Posterior cingulate gyrus (tissue), 11 donors: Measurements from ENCODE around the gene ZMIZ1.

ENCODE experiments used
- DNase-seq, 10 donors: peaks; one replicate each; pipeline versions ENCODE4 v3.0.0 to v3.0.0-alpha.2; 2020 to 2021; ENCODE audit warnings: mixed read lengths in 3 of 10
- intact Hi-C: fragments of 100-400 bp; cut with DNase I; formaldehyde crosslinking; loops from one replicate; pipeline ENCODE4 v1.15.1; 2023

Gene ZMIZ1

DNA sequence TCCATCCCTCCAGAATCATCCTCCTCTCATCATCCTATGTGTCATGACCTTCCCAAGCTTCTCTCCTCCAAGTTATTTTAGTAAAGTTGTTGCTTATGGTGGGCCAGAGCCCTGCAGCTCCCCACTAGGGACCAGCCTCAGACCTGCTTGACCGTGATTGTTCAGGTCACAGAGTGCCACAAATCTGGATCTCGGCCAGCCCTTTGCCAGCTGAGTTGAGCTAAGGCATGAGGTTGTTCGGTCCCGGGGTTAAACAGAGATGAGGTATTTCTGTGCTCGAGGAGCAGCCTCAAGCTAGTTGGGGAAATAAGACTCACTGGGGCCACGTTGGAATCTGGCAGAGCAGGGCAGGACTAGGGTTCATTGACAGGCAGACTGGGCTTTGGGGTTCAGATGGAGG is 212.2 kb downstream of the ZMIZ1 start:
- intact Hi-C loops = no loop called here

DNA sequence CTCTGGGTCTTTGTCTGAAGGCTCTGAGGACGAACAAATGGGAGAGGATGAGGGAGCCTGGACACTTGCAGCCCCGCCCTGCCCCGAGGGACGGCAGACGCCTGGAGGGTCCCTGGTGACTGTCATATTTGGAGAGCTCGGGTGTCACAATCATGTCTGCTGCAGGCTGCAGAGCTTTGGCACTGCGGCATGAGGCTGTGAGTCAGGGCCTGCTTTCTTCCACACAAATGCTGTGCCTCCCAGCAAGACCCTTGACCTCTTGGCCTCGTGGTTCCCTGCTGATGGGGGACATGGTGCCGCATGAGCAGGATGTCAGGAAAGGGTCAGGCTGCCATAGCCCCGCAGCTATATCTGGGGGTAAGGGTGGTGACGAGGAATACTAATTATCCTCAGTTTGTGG is 213.6 kb downstream of the ZMIZ1 start:
- no peak for DNase-seq
- intact Hi-C loops = no loop called here

More for the DNA sequence above, 212.2 kb downstream of the ZMIZ1 start:
- no peak for DNase-seq

DNA sequence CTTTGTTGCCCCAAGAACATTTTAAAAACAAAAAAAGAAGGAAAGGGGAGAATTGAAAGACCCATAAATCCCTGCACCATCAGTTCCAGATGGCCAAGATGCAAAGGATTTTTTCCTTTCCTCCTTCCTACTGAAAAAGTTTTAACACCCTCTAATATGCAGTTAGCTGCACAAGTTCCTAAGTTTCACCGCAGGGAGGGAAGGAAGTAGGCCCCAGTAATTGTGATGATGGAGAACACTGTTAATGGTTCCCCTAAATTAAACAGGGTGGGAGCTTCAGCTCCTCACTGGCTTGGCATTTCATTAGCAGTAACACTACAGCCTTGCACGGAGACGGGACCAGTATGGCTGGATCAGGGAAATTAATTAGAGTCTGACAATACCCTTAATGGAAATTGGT is 214.8 kb downstream of the ZMIZ1 start:
- no peak for DNase-seq
- intact Hi-C loops = no loop called here

DNA sequence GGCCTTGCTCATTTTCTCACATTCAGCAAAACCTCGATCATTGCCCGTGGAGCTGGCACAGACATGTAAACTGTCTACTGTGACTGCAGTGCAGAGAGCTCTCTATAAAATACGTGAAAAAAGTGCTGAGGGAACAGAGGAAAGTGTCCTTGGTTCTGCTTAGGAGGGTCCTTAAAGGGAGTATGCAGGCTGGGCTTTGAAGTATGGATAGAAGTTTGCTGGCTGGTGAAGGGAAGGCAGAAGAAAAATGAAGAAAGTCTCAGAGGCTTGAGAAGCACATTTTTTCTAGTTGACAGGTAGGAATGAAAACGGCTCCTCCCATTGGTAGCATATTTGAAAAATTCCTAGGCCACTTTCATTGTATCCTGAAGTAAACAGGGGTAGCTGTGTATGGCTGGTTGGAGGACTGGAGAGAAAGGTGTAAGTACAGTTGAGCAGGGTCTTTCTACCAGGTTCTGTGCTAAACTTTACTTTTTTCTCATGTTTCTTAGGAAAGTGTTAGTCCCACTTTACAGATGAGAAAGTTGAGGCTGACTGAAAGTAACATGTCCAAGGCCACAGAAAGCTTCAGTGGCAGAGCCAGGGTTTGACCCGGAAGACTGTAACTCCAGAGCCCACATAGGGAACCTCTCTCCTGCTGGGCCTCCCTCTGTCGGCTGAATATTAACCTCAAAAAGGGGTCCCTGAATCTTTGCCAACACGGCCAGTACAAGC is 215.5 kb downstream of the ZMIZ1 start:
- DNase-seq = no peak
- intact Hi-C loops = no loop called here

DNA sequence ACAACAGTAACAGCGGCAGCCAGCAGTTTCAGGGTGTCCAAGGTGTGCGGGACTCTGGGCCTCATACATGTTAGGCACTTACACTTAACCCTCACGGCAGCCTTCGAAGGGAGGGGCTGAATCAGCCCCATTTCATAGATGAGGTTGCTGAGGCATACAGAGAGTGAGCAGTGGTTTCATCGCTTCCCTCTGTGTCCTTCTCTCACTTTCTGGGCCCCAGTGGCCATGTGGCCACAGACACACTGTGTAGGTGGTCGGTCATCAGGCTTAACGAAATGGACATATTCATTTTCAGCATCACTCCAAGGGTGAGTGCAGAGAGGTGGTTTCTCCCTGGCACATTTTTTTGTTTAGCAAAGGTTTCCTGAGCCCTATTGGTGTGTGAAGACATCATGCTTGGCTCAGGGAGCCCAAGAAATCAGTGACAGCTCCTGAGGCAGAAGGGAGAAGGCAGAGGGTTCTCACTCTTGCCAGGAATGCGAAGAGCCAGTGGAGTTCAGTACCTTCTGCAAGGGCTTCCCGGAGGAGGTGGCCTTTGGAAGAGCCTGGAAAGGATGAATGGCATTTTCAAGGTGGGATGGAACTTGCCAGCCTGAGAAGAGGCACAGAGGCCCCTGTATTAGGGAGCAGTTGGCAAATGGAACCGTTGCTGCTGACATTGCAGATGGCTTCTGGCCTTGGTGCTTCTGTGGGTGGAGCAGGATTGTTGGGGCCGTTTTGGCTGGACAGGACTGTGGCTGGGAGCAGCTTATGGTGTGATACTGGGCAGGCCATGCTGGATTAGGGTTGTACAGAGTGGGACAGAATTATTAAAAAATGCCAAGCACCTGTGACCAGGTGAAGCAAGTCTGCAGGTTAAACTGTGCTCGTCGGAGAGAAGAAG is 216.8 kb downstream of the ZMIZ1 start:
- intact Hi-C loops = no loop called here
- peak in 1 of 10 donors; percentile 76 for DNase-seq

DNA sequence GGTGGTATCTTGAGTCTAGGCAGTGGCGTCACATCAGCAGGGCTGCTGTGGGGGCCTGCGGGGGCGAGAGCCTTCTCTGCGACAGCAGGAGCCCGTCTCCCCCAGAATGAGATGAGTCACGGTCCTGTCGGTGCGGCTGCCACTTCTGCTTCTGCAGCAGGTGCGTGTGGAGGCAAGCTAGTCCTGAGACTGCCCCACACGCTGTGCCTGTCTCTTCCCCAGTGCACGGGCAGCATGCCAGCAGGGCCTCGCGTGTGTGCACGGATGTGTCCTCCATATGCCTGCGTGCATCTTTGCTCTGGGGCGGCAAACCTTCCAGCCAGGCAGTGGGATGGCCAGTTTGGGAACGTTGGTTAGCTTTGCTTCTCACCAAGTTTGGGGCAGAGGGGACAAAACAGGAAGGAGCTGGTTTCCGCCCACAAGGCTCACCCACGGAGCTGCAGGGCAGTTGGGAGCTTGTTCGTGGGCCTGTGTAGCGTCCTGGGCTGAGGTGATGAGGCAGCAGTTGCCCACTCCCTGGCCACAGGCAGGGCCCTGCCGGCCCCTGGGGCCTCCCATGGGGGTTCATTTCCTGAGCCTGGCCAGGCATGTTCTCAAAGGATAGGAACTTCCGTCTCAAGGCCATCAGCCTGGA is 217.7 kb downstream of the ZMIZ1 start:
- peak; percentile 55 to 98 (median 80) for DNase-seq
- intact Hi-C loops = no loop called here

DNA sequence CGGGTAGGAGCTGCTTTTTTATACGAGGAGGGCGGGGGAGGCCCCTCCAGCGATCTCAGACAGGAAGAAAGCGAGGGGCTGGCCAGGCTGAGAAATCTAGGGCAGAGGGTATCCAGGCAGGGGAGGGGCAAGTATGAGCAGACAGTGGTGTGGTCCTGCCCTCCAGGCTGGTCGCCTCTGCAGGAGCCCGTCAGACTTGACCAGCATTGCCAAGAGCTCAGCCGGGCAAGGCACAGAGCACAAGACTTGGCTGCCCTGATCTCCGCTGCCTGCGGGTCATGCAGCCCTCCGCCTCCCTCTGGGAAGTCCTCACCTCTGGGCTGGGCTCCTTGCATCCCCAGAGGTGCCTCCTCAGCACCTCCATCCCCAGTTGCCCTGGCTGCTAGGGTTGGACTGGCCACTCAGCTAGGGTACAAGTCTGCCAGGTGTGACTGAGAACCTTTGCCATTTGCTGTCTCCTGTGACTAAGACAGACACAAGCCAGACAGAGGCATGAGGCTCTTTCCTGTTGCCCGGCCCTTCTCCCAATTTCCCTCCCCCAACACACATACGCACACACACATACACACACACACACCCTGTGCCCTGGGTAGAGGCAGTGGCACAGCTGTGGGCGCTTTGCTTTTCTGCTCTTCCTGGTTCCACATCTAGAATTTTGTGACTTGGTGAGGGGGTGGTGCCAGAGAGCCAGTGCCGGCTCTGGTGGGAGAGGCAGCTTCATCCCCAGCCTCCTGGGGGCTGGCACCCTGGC is 219.4 kb downstream of the ZMIZ1 start:
- peak in 1 of 10 donors; percentile 82 for DNase-seq
- intact Hi-C loops = no loop called here

DNA sequence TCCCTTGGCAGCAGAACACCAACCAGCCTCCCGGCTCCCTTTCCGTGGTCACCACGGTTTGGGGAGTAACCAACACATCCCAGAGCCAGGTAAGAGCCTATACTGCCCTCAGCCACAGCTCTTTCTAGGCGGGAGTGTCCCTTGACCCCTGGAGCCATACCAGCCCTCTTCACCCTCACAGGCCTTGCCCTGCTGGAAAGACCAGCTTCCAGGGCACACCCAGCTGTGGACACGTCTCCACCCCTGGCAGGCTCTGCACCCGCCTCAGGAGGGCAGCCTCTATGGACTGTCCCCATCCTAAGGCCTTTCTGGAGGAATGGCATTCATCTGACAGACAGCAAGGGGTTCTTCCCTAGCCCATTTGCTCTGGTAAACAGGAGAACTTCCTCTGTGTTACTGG is 221.0 kb downstream of the ZMIZ1 start:
- intact Hi-C loops = loop anchor here (5.0 kb wide), 1 partner anchor 58 kb away; the partner anchor contains the start of gene PPIF
- peak in 1 of 10 donors; percentile 79 for DNase-seq

DNA sequence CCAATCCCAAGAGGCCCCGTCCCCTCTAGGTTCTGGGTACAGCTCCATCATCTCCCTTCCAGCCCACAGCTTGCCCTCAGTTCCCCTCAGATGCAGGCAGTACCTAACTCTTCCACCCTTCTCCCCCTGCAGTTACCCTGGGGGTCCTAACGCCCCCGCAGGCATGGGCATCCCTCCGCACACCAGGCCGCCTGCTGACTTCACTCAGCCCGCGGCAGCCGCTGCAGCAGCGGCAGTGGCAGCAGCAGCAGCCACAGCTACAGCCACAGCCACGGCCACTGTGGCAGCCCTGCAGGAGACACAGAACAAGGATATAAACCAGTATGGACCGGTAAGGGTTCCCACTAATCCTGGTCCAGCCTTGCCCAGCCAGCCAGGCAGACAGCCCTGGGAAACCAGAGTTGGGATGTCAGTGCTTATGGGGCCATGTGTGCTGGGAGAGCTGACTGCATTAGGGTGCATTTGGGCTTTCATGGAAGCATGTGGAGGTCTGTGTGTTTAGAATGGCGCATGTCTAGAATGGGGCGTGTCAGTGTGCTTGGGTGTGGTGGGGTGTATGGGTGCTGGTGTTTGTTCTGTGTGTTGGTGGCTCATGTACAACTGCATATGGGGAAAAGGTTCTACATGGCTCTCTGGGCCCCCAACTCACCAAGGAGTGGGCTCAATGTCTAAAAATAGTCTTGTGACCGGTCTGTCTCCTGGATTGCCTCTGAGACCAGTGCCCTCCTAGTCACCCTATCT is 223.4 kb downstream of the ZMIZ1 start:
- intact Hi-C loops = loop anchor here (5.0 kb wide), 1 partner anchor 55 kb away; the partner anchor contains the start of gene PPIF
- no peak for DNase-seq

DNA sequence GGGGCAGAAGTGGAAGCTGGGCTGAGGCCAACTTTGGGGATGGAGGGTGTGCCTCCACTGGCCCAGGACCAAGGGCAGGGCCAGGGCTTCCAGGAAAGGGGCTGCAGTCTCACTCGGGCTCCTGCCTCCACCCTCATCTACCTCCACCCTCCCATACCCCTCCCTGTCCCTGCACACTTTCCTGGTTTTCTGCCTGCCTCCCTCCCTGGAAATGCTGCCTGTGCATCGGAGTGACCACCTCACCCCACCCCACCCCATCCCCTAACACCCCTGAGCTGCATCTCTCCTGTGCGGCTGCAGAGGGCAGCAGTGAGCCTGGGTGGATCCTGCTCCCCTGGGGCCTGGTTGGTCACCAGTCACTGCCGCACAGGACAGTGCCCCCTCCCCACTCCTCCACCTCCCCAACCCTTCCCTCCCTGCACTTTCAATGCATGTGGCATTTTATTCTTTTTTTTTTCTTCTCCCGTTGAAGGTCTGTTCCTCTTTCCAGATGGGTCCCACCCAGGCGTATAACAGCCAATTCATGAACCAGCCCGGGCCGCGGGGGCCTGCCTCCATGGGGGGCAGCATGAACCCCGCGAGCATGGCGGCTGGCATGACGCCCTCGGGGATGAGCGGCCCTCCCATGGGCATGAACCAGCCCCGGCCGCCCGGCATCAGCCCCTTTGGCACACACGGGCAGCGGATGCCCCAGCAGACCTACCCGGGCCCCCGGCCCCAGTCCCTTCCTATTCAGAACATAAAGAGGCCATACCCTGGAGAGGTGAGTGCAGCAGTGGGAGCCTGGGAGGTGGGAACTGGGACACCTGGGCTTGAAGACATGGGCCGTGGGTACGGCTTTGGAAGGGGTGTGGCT is 224.4 kb downstream of the ZMIZ1 start:
- intact Hi-C loops = loop anchor here (5.0 kb wide), 1 partner anchor 54 kb away; the partner anchor contains the start of gene PPIF
- DNase-seq = peak in 3 of 10 donors; percentile 41 to 91 (median 61)

DNA sequence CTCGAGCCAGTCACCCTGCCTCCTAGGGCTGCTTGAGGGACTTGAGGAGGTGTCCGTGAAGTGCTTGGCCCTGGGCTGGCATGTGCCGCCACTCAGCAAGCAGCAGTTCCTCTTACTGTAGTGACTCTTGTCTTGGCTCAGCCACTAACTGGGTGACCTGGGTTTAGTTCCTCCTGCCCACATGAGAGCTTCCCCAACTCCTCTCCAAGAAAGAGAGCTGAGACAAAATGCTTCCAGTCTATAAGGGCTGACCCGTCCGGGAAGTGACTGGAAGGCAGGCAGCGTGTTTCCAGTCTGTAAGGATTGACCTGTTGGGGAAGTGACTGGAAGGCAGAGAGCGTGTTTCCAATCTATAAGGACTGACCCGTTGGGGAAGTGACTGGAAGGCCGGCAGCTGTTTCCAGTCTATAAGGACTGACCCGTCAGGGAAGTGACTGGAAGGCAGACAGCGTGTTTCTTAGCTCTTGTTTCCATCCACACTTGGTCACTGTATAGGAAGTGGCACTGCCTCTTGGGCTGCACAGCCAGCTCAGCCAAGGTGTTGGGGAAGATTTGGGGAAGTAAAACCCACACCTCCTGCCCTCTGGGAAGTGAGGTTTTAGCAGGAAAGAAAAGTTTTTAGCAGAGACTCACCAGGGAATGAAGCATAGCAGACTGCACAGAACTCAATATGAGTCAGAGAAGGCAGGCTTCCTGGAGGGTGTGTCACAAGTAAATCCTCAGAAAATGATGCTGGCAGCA is 225.2 kb downstream of the ZMIZ1 start:
- intact Hi-C loops = loop anchor here (5.0 kb wide), 1 partner anchor 53 kb away; the partner anchor contains the start of gene PPIF
- DNase-seq = peak in 1 of 10 donors; percentile 87

DNA sequence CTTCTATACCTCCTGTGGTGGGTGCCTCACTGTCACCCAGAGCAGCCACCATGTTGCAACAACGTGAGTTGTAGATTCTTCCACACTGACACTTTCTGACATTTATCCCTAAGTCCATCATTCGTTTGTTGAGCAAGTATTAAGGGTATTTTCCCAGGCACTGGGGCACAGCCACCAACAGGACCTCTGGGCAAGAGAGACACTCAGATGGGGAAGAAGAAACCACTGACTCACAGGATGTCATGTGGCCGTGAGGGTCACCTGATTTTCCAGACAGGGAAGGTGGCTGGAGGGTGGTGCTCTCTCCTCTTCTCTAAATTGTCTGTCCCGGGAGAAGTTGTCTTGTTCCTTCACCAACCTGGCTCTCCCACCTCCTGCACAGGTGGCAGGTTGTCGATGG is 226.8 kb downstream of the ZMIZ1 start:
- peak in 1 of 10 donors; percentile 50 for DNase-seq
- intact Hi-C loops = no loop called here

DNA sequence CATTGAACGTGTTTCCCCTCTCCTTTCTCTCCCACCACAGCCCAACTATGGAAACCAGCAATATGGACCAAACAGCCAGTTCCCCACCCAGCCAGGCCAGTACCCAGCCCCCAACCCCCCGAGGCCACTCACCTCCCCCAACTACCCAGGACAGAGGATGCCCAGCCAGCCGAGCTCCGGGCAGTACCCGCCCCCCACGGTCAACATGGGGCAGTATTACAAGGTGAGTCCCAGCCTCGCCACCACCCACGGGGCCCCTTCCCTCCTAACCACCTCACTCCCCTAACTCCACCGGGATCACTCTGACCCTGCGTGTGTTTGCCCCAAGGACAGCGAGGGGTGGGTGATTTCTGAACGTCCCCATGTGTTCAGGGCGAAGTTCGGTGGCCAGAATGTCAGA is 227.7 kb downstream of the ZMIZ1 start:
- intact Hi-C loops = no loop called here
- no peak for DNase-seq

DNA sequence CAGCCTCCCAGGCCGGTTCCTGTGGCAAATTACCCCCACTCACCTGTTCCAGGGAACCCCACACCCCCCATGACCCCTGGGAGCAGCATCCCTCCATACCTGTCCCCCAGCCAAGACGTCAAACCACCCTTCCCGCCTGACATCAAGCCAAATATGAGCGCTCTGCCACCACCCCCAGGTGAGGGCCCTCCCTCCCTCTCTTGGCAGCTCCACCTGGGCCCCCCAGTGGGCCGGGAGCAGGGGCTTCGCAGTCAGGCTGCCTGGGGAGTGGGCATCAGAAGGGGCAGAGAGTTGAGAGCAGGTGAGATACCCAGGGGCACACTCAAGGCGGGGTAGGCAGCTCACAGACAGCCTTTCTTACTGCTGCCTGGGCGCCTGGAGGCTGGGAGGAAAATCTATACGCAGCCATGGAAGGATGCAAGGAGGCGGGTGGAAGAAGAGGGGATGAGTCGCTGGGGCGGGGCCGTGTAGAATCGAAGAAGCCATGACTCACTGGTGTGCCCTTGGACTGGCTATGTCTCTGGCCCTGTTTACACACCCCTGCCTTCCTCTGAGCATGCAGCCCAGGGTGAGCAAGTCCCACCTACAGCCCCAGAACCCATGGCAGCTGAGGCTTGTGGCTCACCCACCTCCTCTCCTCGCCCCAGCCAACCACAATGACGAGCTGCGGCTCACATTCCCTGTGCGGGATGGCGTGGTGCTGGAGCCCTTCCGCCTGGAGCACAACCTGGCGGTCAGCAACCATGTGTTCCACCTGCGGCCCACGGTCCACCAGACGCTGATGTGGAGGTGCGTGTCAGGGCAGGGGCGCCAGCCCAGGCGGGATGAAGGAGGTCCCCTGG is 229.9 kb downstream of the ZMIZ1 start:
- intact Hi-C loops = no loop called here
- DNase-seq = peak in 3 of 10 donors; percentile 52 to 86 (median 58)

DNA sequence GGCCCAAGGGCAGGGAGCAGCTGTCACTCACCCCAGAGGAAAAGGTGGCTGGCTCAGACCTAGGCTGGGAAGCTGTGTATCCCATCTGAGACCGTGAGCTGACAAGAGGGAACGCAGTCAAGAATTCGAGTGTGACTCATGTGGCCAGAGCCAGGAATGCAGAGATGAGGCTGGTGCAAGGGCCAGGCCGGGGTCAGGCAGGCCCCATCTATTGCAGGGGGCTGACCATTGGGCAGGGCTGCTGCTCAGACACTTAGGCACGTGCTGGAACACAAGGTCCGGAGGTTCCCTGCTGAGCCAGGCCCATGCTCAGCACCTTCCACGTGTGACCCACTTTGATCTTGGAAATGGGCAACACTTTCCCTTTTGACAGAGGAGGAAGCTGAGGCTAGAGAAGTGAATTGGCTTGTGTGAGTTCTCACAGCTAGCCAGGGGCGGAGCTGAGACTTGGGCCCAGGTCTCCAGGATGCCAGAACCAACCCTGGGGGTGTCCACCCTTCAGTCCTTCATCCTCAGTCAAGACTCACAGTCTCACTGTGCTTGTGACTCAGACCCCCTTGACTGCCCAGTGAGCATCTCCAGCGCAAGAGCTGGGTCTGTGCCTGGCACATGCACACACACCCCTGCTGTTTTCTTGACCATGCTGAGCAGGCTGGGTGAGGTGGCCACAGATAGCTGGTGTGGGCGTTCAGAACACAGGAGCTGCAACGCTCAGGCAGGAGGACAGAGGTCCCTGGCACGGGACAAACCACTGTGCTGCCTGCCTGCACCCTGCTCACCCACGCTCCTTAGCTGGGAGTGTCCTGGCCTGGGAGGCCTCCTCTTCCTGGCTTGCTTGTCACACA is 230.9 kb downstream of the ZMIZ1 start:
- peak in 1 of 10 donors; percentile 42 for DNase-seq
- intact Hi-C loops = no loop called here

DNA sequence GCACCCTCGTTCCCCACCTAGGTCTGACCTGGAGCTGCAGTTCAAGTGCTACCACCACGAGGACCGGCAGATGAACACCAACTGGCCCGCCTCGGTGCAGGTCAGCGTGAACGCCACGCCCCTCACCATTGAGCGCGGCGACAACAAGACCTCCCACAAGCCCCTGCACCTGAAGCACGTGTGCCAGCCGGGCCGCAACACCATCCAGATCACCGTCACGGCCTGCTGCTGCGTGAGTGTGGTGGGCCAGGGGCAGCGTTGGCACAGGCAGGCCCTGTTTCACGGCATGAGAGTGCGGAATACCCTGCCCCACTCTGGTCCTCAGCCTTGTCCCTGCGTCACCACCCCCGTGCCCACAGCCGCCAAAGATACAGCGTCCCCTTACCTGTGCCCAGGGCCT is 231.9 kb downstream of the ZMIZ1 start:
- peak in 1 of 10 donors; percentile 16 for DNase-seq
- intact Hi-C loops = no loop called here
